Lung (tissue), 12 donors: ENCODE results near the gene ZNF385C. TPM values are rescaled to one million over a fixed set of nuclear protein-coding genes. Genes with fewer than 3 reads are reported as not detected.

Experiments
- ATAC-seq: fragments of 200-7000 bp; cut with Tn5 transposase; one replicate; pipeline ENCODE4 v1.9.1; 2020; ENCODE audit warnings: moderate number of reproducible peaks; ENCODE audit not compliant: insufficient read depth, low FRiP score
- DNase-seq, 3 donors: peaks; one replicate each; pipeline ENCODE4 v3.0.0-alpha.2; 2013 to 2017
- H3K27ac ChIP-seq, 2 donors: one replicate each; pipeline ENCODE4 v1.5.1; 2013; ENCODE audit warnings: mild to moderate bottlenecking in 2 of 2, moderate library complexity in 2 of 2, control low read depth in 1 of 2, inconsistent platforms in 1 of 2, low read depth in 1 of 2, low read length in 1 of 2
- H3K27me3 ChIP-seq, 3 donors: one replicate each; pipeline ENCODE4 v1.5.1; 2013; ENCODE audit warnings: low read length in 2 of 3; ENCODE audit not compliant: control insufficient read depth in 3 of 3, insufficient read depth in 3 of 3
- H3K36me3 ChIP-seq, 4 donors: one replicate each; pipeline ENCODE4 v1.5.1; 2013; ENCODE audit warnings: low read length in 4 of 4, mild to moderate bottlenecking in 1 of 4, moderate library complexity in 1 of 4; ENCODE audit not compliant: control insufficient read depth in 4 of 4, insufficient read depth in 4 of 4
- H3K4me1 ChIP-seq, 5 donors: one replicate each; pipeline ENCODE4 v1.5.1; 2013; ENCODE audit warnings: low read length in 5 of 5, mild to moderate bottlenecking in 2 of 5, moderate library complexity in 1 of 5; ENCODE audit not compliant: control insufficient read depth in 5 of 5, insufficient read depth in 5 of 5
- H3K4me3 ChIP-seq: one replicate; pipeline ENCODE4 v1.5.1; 2013; ENCODE audit warnings: mild to moderate bottlenecking, control low read depth, moderate library complexity
- H3K9ac ChIP-seq, 2 donors: one replicate each; pipeline ENCODE4 v1.5.1; 2013; ENCODE audit warnings: low read length in 2 of 2, control low read depth in 1 of 2; ENCODE audit not compliant: insufficient read depth in 1 of 2
- H3K9me3 ChIP-seq, 4 donors: one replicate each; pipeline ENCODE4 v1.5.1; 2013; ENCODE audit warnings: low read length in 3 of 4, mild to moderate bottlenecking in 1 of 4, moderate library complexity in 1 of 4; ENCODE audit not compliant: control insufficient read depth in 4 of 4, insufficient read depth in 3 of 4
- WGBS, 2 donors: extraction: QIAGEN DNeasy Blood & Tissue Kit; methylation state at CpG; one replicate each; pipeline ENCODE4 v1.1.7; 2013; 5-methylcytosine and 5-hydroxymethylcytosine counted together
- polyA plus RNA-seq, 2 donors: library from polyadenylated mRNA; stranded (reverse); fragments of 200-250 nt; gene quantifications; one replicate each; pipeline ENCODE4 v1.2.1, GENCODE V29; 2013
- total RNA-seq, 2 donors: library from RNA; depleted of rRNA in 1 of 2; stranded (reverse); fragments of >200 nt in 1 of 2; gene quantifications; one replicate each; pipeline ENCODE4 v1.2.1, GENCODE V29; 2014 to 2021
- TF ChIP-seq, protein P1 (sequence below): IDR thresholded peaks from 2 replicates; pipeline ENCODE4 v1.5.1; 2012; ENCODE audit warnings: mild to moderate bottlenecking; ENCODE audit errors: control extremely low read depth, extremely low read depth
- donor health status: control.
- donor health status: control.
- donor health status: Bipolar disorder and iron deficiency.
- donor health status: healthy.
- donor health status: DM: yes; HTN: yes; CAD: no.

ZNF385C gene
- total and polyA plus RNA-seq, 4 donors: 0.14 to 0.57 (median 0.37) TPM

DNA sequence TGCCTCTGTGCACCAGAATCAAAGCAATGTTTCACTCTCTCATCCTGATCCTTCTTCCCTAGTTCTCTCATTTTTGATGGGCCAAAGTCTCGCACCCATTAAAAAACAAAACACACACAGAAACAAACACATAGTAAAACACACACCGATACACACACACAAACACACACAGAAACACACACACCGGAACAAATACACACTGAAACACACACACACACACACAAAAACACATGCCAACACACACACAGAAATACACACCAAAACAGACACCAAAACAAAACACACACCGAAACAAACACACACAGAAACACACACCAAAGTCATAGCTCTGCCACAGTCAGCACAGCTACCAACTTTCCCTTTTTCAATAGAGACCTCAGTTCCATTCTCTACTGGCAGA lies 33.0 kb upstream of the ZNF385C start:
- Histone ChIP-seq H3K4me3 (no peak overlapping the region), H3K36me3 (peaks cover 0 to 33% (median 27%) of the 10 kb centered on the region in 4 donors), H3K4me1 (peaks cover 7 to 43% (median 23%) of the 10 kb centered on the region in 5 donors), H3K9me3 (no peaks in the 10 kb centered on the region), H3K27ac (peak overlapping the region; percentile 52 to 81), H3K27me3 (no peaks in the 10 kb centered on the region), H3K9ac (no peak overlapping the region)
- DNase-seq (no peak), ATAC-seq (no peak)
- 91 to 95% methylated on average over 4 of the region's 4 CpGs for WGBS, 2 donors
- TF ChIP-seq, protein P1, sequence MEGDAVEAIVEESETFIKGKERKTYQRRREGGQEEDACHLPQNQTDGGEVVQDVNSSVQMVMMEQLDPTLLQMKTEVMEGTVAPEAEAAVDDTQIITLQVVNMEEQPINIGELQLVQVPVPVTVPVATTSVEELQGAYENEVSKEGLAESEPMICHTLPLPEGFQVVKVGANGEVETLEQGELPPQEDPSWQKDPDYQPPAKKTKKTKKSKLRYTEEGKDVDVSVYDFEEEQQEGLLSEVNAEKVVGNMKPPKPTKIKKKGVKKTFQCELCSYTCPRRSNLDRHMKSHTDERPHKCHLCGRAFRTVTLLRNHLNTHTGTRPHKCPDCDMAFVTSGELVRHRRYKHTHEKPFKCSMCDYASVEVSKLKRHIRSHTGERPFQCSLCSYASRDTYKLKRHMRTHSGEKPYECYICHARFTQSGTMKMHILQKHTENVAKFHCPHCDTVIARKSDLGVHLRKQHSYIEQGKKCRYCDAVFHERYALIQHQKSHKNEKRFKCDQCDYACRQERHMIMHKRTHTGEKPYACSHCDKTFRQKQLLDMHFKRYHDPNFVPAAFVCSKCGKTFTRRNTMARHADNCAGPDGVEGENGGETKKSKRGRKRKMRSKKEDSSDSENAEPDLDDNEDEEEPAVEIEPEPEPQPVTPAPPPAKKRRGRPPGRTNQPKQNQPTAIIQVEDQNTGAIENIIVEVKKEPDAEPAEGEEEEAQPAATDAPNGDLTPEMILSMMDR: no peak

DNA sequence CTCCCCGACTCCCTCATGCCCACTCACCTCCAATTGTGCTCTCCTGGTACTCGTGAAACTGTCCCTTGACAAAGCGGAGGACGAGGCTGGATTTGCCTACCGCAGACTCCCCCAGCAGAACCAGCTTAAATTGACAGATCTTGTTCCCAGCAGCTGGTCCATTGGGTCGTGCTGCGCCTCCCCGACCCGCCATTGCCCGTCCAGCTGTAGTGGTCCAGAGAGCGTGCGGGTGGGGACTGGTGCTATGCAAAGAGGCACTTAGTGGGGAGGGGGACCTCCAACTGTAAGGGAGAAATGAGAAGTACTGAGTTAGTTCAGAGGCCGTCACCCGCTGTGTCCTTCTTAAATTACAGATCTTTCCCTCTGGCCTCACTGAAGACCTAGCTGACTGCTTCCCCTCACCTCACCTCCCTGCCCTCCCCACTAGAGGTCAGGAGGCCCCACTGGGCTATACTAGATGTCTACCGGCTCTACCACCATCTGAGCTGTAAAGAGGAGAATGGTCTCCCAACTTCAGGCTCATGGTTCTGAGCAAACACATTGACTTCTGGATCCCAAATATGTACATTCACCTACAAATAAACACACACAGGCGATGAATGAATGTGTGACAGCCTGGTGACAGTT lies 32.1 kb upstream of the ZNF385C start:
- no peak overlapping the region for H3K4me3 ChIP-seq
- ATAC-seq (no peak), DNase-seq (no peak)
- H3K4me1 ChIP-seq: peaks cover 4 to 40% (median 19%) of the 10 kb centered on the region in 5 donors
- H3K27ac ChIP-seq: peak overlapping the region; percentile 49 to 81
- TF ChIP-seq, protein P1: no peak
- no peaks in the 10 kb centered on the region for H3K27me3 ChIP-seq
- H3K9ac ChIP-seq: no peak overlapping the region
- 90 to 94% methylated on average over 16 of the region's 16 CpGs for WGBS, 2 donors
- H3K36me3 ChIP-seq: peaks cover 7 to 40% (median 26%) of the 10 kb centered on the region in 4 donors
- no peaks in the 10 kb centered on the region for H3K9me3 ChIP-seq

DNA sequence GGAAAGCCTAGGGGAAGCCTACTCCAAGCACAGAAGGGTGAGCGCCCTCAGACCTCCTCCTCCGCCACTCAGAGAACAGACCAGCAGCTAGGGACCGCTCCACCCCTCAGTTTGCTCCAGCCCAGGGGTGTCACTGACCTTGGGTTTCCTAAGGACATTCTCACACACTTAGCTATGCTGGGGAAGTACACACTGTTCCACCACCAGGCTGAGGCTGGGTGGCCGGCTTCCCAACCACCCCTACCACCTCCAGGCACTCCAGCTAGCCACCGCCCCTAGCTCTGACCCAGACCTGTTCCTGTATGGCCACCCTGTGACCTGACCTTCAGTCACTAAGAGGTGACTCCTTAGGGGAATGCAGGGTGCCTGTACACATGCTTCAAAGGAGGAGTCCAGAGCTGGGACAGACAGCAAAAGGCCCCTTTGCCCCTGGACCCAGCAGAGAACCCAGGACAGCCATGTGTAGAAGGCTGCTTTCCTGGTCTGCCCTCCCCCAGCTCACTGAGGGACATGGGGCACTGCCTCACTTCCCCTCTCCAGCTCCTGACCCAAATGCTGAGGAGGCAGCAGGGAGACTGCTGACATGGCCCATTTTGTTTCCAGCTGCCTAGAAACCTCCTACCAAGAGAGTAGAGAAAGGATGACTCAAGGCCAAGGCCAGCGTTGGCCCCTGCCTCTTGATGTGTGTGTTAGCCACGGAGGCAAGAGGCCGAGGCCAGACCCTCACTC lies 31.0 kb upstream of the ZNF385C start:
- Histone ChIP-seq H3K9ac (no peak overlapping the region), H3K36me3 (peaks cover 7 to 46% (median 28%) of the 10 kb centered on the region in 4 donors), H3K27me3 (no peaks in the 10 kb centered on the region), H3K4me1 (peaks cover 3 to 36% (median 12%) of the 10 kb centered on the region in 5 donors), H3K4me3 (no peak overlapping the region), H3K9me3 (no peaks in the 10 kb centered on the region), H3K27ac (peak overlapping the region in 1 of 2 donors; percentile 81)
- 83 to 96% methylated on average over 8 of the region's 8 CpGs for WGBS, 2 donors
- ATAC-seq: peak; percentile 44
- no peak for DNase-seq
- TF ChIP-seq, protein P1: no peak
